HG03521 (cell line): ENCODE results near the gene TWF2.
A peak's percentile ranks its signal among the peaks of the same experiment; 100 is the strongest.
"Not testable (repeated sequence)": the region's sequence is repeated elsewhere in the genome, so short reads cannot be mapped to it uniquely, and the experiment has no call there.

Source experiments
- ATAC-seq: cut with Tn5 transposase; IDR thresholded peaks from one replicate; pipeline ENCODE4 v1.9.1; 2021; ENCODE audit warnings: mild to moderate bottlenecking, moderate library complexity; ENCODE audit not compliant: unreplicated experiment

Gene TWF2

DNA sequence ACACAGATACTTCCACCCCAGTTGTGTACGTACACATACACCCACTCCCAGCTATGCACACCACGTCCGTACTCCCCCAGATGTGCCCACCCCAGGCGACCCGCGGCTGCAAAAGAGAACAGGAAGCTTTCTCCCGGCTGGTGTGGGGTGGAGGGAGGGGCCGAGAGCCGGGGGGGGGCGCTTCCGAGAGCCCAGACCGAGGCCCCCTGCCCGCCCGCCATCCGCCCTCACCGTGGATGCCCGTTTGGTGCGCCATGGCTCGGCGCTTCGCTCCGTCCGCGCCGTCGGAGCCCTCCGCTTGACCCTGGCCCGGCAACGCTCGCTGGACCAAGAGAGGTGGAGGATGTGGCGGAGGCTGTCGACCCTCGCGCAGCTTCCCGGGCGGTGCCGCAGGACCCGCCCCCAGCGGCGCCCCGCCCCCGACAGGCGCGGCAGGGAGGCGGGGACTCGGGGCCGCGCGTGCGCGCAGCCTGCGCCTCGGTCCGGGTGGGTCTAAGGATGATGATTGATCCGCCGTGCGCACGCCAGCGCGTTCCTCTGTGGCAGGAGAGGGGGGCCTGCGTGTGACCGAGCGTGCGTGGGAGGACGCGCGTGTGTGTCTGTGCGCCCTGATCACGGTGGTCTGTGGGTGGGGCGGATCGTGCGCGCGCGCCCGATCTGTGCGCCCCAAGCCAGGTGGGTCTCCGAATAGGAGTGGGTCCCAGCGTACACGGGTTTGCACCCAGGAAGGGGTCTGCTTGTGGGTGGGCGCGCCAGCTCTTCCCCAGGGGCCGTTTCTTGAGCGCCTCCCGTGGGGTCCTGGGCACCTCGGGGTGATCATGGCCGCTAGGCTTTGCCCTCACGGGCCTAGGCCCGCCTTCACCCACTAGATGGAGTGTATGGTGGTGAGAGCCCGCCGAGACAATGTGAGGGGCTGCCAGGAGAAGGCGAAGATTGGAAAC is at the start of gene TWF2:
Gene TWF2 (minus strand): TSS at position 398 of the 941 bp plus-strand sequence. CDS start 142 bp downstream, at position 256.
- ATAC-seq = peak; percentile 82

DNA sequence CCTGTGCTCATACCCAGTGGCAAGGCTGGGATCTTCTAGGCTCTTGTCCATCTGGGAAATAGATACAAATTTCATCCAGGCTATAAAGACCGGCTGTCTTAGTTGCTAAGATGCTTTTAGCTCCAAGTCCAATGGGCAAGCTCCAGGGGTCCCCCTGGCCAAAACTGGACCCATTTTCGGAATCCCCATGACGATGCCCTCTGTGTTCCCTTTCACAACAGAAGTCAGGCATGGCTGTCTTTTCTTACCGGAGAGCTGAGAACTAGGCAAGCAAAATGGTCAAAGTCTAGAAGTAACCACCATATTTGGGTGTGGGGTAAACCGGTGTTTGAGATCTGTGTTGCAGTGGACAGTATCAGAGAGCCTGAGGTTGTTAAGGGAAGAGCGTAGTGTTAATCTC is 49.7 kb upstream of the TWF2 start:
- ATAC-seq = no peak

DNA sequence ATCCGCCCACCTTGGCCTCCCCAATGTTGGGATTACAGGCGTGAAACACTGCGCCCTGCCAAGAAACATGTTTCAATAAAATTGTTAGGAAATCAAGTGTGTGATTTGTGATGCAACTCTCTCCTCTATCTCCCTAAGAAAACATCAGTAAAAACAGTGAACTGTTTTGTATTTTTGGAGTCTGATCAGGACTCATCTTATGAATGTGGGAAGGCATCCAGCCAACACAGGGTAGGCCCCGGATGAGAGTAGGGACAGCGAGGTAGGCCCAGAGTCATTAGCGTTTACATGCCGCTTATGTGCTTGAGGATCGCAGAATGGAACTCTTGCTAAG is 47.8 kb upstream of the TWF2 start:
- ATAC-seq = no peak

DNA sequence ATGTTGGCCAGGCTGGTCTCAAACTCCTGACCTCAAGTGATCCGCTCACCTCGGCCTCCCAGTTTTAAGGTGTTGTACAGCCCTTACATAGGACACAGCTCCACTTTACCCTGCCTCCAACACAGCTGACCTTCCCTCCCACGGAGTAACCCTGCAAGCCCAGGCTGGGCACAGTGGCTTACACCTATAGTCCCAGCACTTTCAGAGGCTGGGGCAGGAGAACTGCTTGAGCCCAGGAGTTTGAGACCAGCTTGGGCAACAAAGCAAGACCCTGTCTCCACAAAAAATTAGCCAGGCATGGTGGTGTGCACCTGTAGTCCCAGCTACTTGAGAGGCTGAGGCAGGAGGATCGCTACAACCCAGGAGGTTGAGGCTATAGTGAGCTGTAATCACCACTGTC is 45.1 kb upstream of the TWF2 start:
- not testable (repeated sequence) for ATAC-seq

DNA sequence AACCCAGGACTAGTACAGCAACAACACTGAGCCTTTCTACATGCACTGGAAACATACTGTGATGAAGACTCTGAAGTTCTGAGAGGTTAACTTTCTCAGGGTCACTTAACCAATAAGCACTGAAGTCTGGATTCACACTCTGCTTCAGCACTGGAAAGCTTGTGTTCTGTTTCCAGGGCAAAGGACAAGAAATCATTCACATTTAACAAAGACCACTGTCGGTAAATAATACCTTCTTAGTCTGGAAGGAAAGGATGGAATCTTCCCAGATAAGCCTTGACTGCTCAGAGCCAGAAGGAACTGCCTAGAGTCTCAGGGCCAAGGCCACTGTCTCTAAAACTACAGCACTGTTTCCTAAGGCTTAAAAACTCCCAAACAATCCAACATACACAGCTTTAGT is 44.3 kb upstream of the TWF2 start:
- no peak for ATAC-seq

DNA sequence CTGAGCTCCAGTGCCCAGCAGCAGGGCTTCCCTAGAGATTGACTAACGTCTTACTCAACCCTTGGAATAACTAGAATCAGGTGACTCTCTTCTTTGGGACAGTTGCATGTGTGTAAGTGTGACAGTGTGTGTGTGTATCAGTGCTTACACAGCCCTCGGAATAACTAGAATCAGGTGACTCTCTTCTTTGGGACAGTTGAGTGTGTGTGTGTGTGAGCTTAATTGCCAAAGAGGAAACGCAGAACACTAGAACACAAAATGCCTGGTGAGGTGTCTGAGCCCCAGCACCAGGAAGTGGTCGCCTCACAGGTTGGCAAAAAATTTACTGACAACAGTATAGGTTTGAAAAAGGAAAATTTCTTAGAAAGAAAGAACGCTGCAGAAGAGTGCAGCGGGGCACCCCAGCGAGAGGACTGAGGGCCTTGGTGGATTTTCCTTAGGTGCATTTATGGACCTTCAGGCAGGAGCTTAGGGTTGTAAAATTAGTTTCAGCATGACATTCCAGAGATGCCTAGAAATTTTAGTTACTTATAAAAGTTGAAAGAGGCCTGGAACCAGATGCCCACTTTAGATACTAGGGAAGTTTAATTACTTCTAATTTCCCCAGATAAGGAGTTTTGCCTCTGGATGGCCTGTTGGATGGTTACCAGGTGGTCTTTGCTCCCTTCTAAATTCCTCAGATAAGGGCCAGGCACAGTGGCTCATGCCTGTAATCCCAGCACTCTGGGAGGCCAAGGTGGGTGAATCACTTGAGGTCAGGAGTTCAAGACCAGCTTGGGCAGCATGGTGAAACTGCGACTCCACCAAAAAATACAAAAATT is 43.2 kb upstream of the TWF2 start:
- ATAC-seq = no peak

DNA sequence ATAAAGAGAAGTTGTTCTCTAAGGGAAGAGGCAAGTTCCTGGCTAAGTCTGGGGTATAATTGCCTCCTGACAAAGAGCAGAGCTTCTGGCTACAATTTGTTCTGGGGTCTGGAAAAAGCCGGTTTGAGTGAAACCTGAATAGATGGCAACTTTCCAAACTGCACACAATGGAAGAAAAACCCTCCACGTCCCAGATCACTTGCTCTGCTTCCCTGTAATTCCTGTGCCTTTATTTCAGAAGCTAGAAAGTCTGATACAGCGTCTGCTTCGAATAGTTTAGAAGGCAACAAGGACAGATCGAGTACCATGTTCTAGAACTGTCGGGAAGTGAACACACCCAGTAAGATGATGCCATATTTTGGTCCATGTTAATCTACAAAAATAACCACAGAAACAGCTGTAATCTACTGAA is 41.1 kb upstream of the TWF2 start:
- ATAC-seq = no peak

DNA sequence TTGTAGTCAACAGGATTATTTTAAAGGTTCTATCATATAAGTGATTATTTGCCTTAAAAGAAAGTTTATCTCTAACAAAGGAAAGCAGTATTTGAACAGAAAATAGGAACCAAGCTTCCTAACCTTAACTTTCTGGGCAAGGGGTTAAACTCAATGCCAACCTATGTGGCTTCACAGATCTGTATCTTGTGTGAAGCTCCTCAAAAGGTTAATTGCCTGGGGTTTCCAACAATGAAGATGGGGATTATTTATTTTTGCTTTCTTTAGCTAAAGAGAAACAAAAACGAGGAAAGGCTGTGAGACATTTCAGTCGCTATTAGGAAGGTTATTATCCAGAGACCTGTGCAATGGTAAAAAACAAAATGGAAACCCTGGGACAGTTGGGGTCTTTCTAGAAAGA is 40.6 kb upstream of the TWF2 start:
- ATAC-seq = no peak

DNA sequence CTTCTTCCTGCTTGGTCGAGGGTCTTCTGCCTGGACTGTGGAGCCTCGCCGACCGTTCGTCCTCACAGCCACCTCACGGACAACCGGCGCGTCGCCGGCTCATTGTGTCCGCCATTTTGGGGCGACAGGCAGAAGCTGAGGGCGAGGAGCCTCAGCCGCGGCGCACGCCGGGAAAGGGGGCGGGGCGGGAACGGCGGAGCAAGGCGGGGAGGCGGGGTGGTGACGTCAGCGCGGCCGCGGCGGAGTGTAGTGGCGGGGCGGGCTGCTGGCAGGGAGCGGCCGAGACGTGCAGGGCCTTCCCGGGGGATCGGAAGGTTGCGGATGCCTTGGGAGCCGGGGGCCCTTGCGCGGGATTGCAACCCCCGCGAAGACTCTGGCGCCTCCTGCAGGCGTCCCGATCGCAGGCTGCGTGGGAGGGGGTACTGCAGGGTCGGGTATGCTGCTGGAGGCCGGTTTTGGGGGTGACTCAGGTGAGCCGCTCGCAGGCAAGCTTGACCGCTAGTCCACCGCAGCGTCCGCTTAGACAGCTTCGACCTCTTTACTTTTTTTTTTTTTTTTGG is 39.6 kb upstream of the TWF2 start, which contains the start of gene WDR82:
Gene WDR82 (minus strand): TSS at position 140 of the 560 bp plus-strand sequence. CDS start 288 bp downstream, outside the sequence.
- ATAC-seq = peak; percentile 86

DNA sequence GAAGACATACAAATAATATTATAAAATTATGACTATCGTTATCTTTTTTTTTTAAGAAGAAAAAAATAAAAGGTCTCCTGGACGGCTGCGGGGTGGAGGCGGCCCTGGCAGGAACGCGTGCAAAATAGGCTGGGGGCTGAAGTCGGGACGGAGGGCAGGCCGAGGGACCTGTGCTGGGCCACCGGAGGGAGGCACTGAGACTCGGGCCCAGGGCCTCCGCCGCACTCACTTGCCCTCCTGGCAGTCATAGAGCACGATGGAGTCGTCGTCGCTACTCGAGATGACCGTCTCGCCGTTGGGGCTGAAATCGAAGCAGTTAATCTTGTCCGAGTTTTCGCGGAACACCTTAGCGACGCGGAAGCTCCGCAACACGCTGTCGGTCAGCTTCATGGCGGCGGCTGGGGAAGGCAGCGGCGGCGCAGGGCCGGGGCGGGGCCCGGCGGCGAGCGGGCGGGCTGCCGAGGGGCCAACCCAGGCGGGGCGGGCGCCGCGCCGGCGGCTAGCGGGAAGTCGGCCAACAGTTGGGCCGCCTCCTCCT is 39.1 kb upstream of the TWF2 start:
- ATAC-seq = peak; percentile 65

DNA sequence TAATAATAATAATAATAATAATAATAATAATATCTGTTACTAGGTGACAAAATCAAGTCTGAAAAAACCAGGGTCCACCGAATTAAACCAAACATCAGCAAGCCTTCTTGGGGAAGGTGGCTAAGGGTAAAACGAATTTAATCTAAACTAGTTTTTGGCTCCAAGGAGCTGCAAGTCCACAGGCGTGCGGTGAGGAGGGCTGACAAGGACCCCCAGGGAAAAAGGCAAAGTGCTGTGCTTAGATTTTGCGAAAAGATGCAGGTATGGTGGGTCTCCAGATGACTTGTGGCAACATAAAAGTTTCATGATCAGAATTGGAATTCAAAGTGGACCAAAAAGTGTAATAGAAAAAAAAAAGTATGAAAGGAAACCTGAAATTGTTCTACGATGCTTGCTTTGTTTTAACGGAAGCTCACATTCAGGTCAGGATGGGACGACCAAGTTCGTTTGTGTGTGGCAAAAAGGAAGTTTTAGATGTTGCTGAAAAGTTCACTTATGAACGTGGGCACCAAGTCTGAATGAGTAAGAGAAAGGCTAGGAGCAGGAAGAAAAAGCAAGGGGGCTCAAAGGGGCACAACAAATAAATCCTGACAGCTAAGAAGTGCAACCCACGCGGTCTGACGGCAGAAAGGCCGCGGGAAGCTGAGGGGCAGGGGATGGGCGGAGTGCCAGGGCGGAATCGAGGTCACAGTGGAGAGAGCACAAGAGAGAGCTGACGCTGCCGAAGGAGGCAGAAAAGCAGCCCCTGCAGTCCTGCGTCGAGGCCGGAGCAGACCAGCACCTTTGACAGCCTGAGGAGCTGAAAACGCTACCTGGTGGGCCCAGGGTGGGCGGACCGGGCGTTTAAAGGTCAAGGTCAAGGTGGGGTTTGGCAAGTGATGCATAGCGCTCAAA is 38.4 kb upstream of the TWF2 start:
- no peak for ATAC-seq

DNA sequence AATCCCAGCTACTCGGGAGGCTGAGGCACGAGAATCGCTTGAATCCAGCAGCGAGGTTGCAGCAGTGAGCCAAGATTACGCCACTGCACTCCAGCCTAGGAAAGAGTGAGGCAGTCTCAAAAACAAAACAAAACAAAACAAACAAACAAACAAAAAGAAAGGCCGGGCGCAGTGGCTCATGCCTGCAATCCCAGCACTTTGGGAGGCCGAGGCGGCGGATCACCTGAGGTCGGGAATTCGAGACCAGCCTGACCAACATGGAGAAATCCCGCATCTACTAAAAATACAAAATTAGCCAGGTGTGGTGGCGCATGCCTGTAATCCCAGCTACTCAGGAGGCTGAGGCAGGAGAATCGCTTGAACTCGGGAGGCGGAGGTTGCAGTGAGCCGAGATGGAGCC is 35.8 kb upstream of the TWF2 start:
- not testable (repeated sequence) for ATAC-seq

DNA sequence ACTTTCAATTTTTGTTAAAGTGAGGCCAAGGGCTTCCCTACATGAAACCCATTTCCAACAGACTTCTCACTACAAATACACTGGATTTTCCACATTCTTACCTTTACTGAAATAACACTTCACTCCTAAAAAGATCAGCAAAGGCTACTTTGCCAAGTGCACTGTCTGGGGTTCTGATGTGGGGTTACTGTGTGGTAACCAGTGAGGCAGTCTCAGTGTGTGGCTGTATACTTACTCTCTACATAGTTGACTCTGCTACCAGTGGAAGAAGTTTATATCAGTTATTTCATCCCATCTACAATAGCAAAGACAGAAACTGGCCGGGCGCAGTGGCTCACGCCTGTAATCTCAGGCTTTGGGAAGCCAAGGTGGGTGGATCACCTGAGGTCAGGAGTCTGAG is 33.9 kb upstream of the TWF2 start:
- no peak for ATAC-seq

DNA sequence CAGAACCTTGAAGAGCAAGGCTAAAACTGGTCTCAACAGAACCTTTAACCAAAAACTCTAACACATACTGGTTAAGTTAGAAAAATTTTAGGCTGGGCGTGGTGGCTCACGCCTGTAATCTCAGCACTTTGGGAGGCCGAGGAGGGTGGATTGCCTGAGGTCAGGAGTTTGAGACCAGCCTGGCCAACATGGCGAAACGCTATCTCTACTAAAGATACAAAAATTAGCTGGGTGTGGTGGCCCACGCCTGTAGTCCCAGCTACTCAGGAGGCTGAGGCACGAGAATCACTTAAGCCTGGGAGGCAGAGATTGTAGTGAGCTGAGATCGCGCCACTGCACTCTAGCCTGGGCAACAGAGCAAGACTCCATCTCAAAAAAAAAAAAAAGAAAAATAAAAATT is 33.2 kb upstream of the TWF2 start:
- ATAC-seq = not testable (repeated sequence)

DNA sequence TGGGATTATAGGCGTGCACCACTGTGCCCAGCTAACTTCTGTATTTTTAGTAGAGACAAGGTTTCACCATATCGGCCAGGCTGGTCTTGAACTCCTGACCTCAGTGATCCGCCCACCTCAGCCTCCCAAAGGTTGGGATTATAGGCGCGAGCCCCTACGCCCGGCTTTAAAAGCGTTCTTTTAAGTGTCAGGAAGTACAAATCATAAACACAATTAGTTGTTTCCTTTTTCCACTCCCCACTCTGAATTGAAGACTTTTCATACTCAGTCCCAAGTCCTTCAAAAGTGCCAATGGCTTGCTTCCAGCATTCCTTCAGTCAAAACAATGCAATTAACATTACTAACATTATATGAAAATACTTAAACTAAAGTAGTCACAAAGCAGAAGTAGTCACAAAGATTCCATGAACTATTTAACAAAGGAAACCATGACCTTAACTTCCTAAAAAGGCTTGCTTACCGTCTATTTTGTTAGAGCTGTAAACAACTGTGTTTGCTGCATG is 31.3 kb upstream of the TWF2 start:
- no peak for ATAC-seq

DNA sequence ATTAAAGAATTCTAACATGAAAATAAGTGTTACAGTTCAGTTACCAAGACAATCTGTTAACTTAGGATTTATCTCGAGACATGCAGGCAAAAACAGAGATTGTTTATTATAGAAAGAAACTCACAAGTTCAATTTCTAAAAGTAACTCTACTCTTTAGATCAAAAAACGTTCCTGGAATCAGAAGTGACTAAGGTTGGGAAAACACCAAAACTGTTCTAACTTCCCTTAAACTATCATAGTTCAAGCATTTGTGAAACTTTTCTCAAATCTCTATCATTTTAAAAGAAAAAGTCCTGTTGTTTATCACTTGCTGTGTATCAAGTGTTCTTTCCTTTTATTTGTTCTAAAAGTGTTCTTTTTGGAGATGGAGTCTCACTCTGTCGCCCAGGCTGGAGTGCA is 30.8 kb upstream of the TWF2 start:
- ATAC-seq = no peak

DNA sequence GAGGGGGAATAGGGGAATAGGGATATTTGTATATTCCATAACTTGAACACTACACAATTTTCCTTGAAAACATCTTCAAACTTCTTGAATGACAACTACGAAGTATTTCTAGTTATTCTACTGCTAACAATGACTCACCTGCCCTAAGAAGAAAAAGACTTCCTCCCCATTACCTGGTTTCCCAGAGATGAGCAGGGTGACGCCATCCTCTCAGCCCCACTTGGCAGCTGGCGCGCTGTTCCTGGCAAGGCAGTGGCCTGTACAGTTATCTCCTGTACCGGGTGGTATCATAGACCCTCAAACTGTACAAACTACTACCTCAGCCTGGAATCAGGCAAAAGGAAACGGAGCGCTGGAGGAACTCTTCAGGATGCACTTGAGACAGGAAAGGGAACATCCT is 29.1 kb upstream of the TWF2 start:
- no peak for ATAC-seq

DNA sequence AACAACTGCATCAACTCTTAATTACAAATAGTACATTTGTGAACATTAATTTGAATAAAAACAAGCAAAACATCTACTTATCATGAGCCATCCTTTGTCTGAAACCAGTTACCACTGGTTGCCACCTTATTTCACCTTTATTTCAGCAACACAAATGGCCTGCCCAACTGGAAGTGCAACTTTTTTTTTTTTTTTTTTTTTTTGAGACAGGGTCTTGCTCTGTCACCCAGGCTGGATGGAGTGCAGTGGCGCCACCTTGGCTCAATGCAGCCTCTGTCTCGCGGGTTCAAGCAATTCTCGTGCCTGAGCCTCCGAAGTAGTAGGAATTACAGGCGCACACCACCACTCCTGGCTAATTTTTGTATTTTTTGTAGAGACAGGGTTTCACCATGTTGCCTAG is 26.4 kb upstream of the TWF2 start:
- no peak for ATAC-seq

DNA sequence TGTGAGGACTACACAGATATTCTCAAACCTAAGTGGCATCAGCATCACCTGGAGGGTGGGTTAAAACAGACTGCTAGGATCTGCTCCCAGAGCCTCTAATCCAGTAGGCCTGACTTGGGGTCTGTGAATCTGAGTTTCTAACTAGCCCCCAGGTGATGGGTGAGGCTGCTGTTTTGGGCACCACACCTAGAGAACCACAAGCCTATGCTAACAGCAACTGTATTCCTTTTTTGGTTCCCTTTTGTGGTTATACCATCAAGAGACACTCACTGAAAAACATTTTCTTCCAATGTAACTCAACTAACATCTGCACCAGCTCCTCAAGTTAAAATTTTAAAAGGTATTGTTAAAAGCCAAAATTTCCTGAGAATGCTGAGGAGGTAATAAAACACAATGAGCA is 23.5 kb upstream of the TWF2 start:
- ATAC-seq = no peak

DNA sequence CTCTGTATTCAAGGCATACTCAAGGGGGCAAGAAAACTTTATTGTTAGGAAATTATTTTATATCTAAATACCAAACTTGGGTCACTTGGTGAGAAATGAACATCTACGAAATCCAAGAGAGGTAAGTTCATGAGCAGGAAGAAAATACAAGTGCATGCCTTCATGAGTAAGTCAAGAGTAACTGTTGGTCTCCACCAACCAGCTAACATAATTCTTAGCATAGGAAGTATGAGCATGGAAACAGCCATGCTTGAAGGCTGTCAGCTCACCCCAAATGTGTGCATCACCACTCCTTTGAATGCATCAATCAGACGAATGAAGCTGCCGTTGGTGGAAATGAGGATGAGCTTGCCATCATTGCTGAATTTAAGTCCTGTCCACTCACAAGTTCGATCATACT is 20.5 kb upstream of the TWF2 start:
- ATAC-seq = no peak
